Measurements from ENCODE around the gene ANO3.
A peak's percentile ranks its signal among the peaks of the same experiment; 100 is the strongest.

ANO3 gene

DNA sequence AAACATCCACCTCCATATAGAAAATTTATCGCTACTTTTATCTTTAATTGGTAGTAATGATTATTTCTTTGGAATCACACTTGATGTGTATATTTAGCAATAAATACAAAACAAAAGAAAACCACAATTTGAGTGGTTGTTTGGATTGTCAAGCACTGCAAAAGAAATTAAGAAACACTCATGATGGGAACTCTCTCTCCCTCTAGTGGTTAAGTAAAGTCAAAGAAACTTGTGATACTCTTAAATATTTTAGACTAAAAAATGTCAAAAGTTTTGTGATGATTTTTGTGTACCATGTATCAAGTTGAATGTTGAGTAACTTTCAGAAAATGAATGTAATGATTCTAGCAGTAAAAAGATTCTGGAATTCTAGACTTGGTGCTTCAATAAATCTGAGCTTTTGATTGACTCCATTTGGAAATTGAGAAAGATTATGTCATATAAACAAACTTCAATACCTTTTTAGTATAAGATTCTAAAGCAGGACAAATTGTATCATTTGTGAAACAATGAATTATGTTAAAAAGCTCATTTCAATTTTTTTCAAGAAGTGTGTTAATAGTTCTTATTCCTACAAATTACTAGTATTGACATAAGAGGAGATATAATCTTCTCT is 219.4 kb downstream of the ANO3 start:
- Histone ChIP-seq H3K79me1 (ENCODE audit: low read length) (no peaks in the 10 kb centered on the region), H3K9ac (ENCODE audit: low read length) (no peak overlapping the region), H3K27me3 (ENCODE audit: insufficient read depth, low read length) (no peaks in the 10 kb centered on the region), H3K79me2 (ENCODE audit: control insufficient read depth, insufficient read depth, low read length, poor library complexity) (no peaks in the 10 kb centered on the region), H3K9me3 (ENCODE audit: insufficient read depth, low read depth, low read length) (no peaks in the 10 kb centered on the region), H2BK12ac (ENCODE audit: low read length) (no peak overlapping the region), H3K4me2 (ENCODE audit: low read length) (no peak overlapping the region), H4K8ac (ENCODE audit: low read depth, low read length) (no peak overlapping the region), H3K4ac (ENCODE audit: low read depth, low read length) (no peak overlapping the region), H2AK5ac (ENCODE audit: low read length) (no peak overlapping the region), H4K91ac (ENCODE audit: low read depth, low read length) (no peak overlapping the region), H3K18ac (ENCODE audit: low read length) (no peak overlapping the region), H2BK120ac (ENCODE audit: insufficient read depth, low read length, poor library complexity) (no peak overlapping the region), H2BK5ac (ENCODE audit: low read depth, low read length, poor library complexity) (no peak overlapping the region), H4K12ac (ENCODE audit: low read depth, low read length) (no peak overlapping the region), H3K4me1 (ENCODE audit: control insufficient read depth in 1 of 2, insufficient read depth in 2 of 2, low read length in 2 of 2) (no peaks in the 10 kb centered on the region), H3K23ac (ENCODE audit: low read length) (no peak overlapping the region), H3K4me3 (ENCODE audit: low read depth, low read length) (no peak overlapping the region), H3K14ac (ENCODE audit: low read length) (no peak overlapping the region), H2AFZ (ENCODE audit: insufficient read depth, low read length, poor library complexity) (no peak overlapping the region), H3K36me3 (ENCODE audit: control insufficient read depth in 1 of 2, insufficient read depth in 2 of 2, low read length in 2 of 2) (no peaks in the 10 kb centered on the region), H3K27ac (ENCODE audit: low read depth, low read length) (no peak overlapping the region)
- DNase-seq: peak in 1 of 2 donors; percentile 46
- WGBS (ENCODE audit: extremely low coverage, insufficient coverage, insufficient read length): no CpG with 5 or more reads among the region's 1 CpG

- Histone ChIP-seq H3K14ac (ENCODE audit: low read length) (no peak overlapping the region), H3K4me1 (ENCODE audit: control insufficient read depth in 1 of 2, insufficient read depth in 2 of 2, low read length in 2 of 2) (no peaks in the 10 kb centered on the region), H3K27ac (ENCODE audit: low read depth, low read length) (no peak overlapping the region), H3K9me3 (ENCODE audit: insufficient read depth, low read depth, low read length) (no peaks in the 10 kb centered on the region), H4K12ac (ENCODE audit: low read depth, low read length) (no peak overlapping the region), H3K4ac (ENCODE audit: low read depth, low read length) (no peak overlapping the region), H3K23ac (ENCODE audit: low read length) (no peak overlapping the region), H3K18ac (ENCODE audit: low read length) (no peak overlapping the region), H2AFZ (ENCODE audit: insufficient read depth, low read length, poor library complexity) (no peak overlapping the region), H2BK5ac (ENCODE audit: low read depth, low read length, poor library complexity) (no peak overlapping the region), H3K9ac (ENCODE audit: low read length) (no peak overlapping the region), H3K27me3 (ENCODE audit: insufficient read depth, low read length) (no peaks in the 10 kb centered on the region), H3K4me3 (ENCODE audit: low read depth, low read length) (no peak overlapping the region), H3K4me2 (ENCODE audit: low read length) (no peak overlapping the region), H2BK120ac (ENCODE audit: insufficient read depth, low read length, poor library complexity) (no peak overlapping the region), H4K8ac (ENCODE audit: low read depth, low read length) (no peak overlapping the region), H3K79me2 (ENCODE audit: control insufficient read depth, insufficient read depth, low read length, poor library complexity) (no peaks in the 10 kb centered on the region), H3K36me3 (ENCODE audit: control insufficient read depth in 1 of 2, insufficient read depth in 2 of 2, low read length in 2 of 2) (no peaks in the 10 kb centered on the region), H2BK12ac (ENCODE audit: low read length) (no peak overlapping the region), H2AK5ac (ENCODE audit: low read length) (no peak overlapping the region), H4K91ac (ENCODE audit: low read depth, low read length) (no peak overlapping the region), H3K79me1 (ENCODE audit: low read length) (no peaks in the 10 kb centered on the region)
- WGBS (ENCODE audit: extremely low coverage, insufficient coverage, insufficient read length): no CpG with 5 or more reads among the region's 2 CpGs
- no peak for DNase-seq
Measured at GRCh38 chr11:26553182-26553581, 221.3 kb downstream of the ANO3 start.

DNA sequence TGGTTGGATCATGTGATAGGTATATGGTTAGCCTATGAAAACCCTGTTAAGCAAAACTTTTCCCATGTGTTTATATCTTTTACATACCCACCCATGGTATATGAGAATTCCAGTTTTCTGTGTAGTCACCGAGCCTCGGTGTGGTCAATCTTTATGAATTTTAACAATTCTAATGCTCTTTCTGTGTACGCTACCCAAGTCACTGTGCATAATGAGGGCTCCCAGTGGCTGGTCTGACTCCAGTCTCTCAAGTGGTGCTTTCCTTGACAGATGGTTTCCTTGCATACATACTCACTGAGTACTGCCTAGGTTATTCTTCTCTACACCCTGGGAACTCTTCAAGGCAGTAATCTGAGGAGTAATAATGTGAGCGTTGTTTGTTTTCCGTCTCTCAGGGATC is 222.5 kb downstream of the ANO3 start:
- Histone ChIP-seq H3K9ac (ENCODE audit: low read length) (no peak overlapping the region), H3K27me3 (ENCODE audit: insufficient read depth, low read length) (no peaks in the 10 kb centered on the region), H3K23ac (ENCODE audit: low read length) (no peak overlapping the region), H2BK12ac (ENCODE audit: low read length) (no peak overlapping the region), H3K79me1 (ENCODE audit: low read length) (no peaks in the 10 kb centered on the region), H4K8ac (ENCODE audit: low read depth, low read length) (no peak overlapping the region), H2AFZ (ENCODE audit: insufficient read depth, low read length, poor library complexity) (no peak overlapping the region), H3K9me3 (ENCODE audit: insufficient read depth, low read depth, low read length) (no peaks in the 10 kb centered on the region), H3K4me1 (ENCODE audit: control insufficient read depth in 1 of 2, insufficient read depth in 2 of 2, low read length in 2 of 2) (no peaks in the 10 kb centered on the region), H2AK5ac (ENCODE audit: low read length) (no peak overlapping the region), H3K4me2 (ENCODE audit: low read length) (no peak overlapping the region), H3K79me2 (ENCODE audit: control insufficient read depth, insufficient read depth, low read length, poor library complexity) (no peaks in the 10 kb centered on the region), H3K36me3 (ENCODE audit: control insufficient read depth in 1 of 2, insufficient read depth in 2 of 2, low read length in 2 of 2) (no peaks in the 10 kb centered on the region), H3K27ac (ENCODE audit: low read depth, low read length) (no peak overlapping the region), H4K91ac (ENCODE audit: low read depth, low read length) (no peak overlapping the region), H3K14ac (ENCODE audit: low read length) (no peak overlapping the region), H2BK5ac (ENCODE audit: low read depth, low read length, poor library complexity) (no peak overlapping the region), H3K4me3 (ENCODE audit: low read depth, low read length) (no peak overlapping the region), H2BK120ac (ENCODE audit: insufficient read depth, low read length, poor library complexity) (no peak overlapping the region), H3K18ac (ENCODE audit: low read length) (no peak overlapping the region), H3K4ac (ENCODE audit: low read depth, low read length) (no peak overlapping the region), H4K12ac (ENCODE audit: low read depth, low read length) (no peak overlapping the region)
- DNase-seq: no peak
- WGBS (ENCODE audit: extremely low coverage, insufficient coverage, insufficient read length): no CpG with 5 or more reads among the region's 5 CpGs

GRCh38 chr11:26556582-26556981 is 224.7 kb downstream of the ANO3 start:
- H3K27me3 ChIP-seq (ENCODE audit: insufficient read depth, low read length): no peaks in the 10 kb centered on the region
- H3K4me2 ChIP-seq (ENCODE audit: low read length): no peak overlapping the region
- no peak overlapping the region for H3K27ac ChIP-seq (ENCODE audit: low read depth, low read length)
- no peak overlapping the region for H2BK120ac ChIP-seq (ENCODE audit: insufficient read depth, low read length, poor library complexity)
- no peaks in the 10 kb centered on the region for H3K79me1 ChIP-seq (ENCODE audit: low read length)
- H3K18ac ChIP-seq (ENCODE audit: low read length): no peak overlapping the region
- DNase-seq: no peak
- no peak overlapping the region for H3K9ac ChIP-seq (ENCODE audit: low read length)
- H3K14ac ChIP-seq (ENCODE audit: low read length): no peak overlapping the region
- H2AFZ ChIP-seq (ENCODE audit: insufficient read depth, low read length, poor library complexity): no peak overlapping the region
- H2BK5ac ChIP-seq (ENCODE audit: low read depth, low read length, poor library complexity): no peak overlapping the region
- H3K4me1 ChIP-seq (ENCODE audit: control insufficient read depth in 1 of 2, insufficient read depth in 2 of 2, low read length in 2 of 2): no peaks in the 10 kb centered on the region
- no peak overlapping the region for H3K4ac ChIP-seq (ENCODE audit: low read depth, low read length)
- no peak overlapping the region for H3K4me3 ChIP-seq (ENCODE audit: low read depth, low read length)
- H3K9me3 ChIP-seq (ENCODE audit: insufficient read depth, low read depth, low read length): no peaks in the 10 kb centered on the region
- no peak overlapping the region for H4K91ac ChIP-seq (ENCODE audit: low read depth, low read length)
- H3K23ac ChIP-seq (ENCODE audit: low read length): no peak overlapping the region
- H4K12ac ChIP-seq (ENCODE audit: low read depth, low read length): no peak overlapping the region
- no peaks in the 10 kb centered on the region for H3K79me2 ChIP-seq (ENCODE audit: control insufficient read depth, insufficient read depth, low read length, poor library complexity)
- WGBS (ENCODE audit: extremely low coverage, insufficient coverage, insufficient read length): no CpG with 5 or more reads among the region's 1 CpG
- no peak overlapping the region for H2AK5ac ChIP-seq (ENCODE audit: low read length)
- H2BK12ac ChIP-seq (ENCODE audit: low read length): no peak overlapping the region
- H4K8ac ChIP-seq (ENCODE audit: low read depth, low read length): no peak overlapping the region
- no peaks in the 10 kb centered on the region for H3K36me3 ChIP-seq (ENCODE audit: control insufficient read depth in 1 of 2, insufficient read depth in 2 of 2, low read length in 2 of 2)

Measured in trophoblast cell (in vitro differentiated cells and primary cell).